Ishikawa (cell line): ENCODE measurements around the gene GRIK2.

ENCODE experiments used
- CEBPB ChIP-seq: IDR thresholded peaks from 2 replicates; pipeline ENCODE4 v1.6.1; 2012
- CREB1 ChIP-seq: IDR thresholded peaks from 2 replicates; pipeline ENCODE4 v1.6.1; 2012; ENCODE audit warnings: low read depth
- EGR1 ChIP-seq: IDR thresholded peaks from 2 replicates; pipeline ENCODE4 v1.6.1; 2012
- EP300 ChIP-seq: IDR thresholded peaks from 2 replicates; pipeline ENCODE4 v1.6.1; 2012; ENCODE audit warnings: borderline replicate concordance
- FOXM1 ChIP-seq: IDR thresholded peaks from 2 replicates; pipeline ENCODE4 v1.6.1; 2012; ENCODE audit warnings: low read depth, borderline replicate concordance
- NFIC ChIP-seq: IDR thresholded peaks from 2 replicates; pipeline ENCODE4 v1.6.1; 2012
- RAD21 ChIP-seq: IDR thresholded peaks from 2 replicates; pipeline ENCODE4 v1.6.1; 2012; ENCODE audit warnings: low read depth
- TAF1 ChIP-seq: IDR thresholded peaks from 2 replicates; pipeline ENCODE4 v1.6.1; 2012; ENCODE audit warnings: low read depth, mild to moderate bottlenecking
- TCF12 ChIP-seq: IDR thresholded peaks from 2 replicates; pipeline ENCODE4 v1.6.1; 2012; ENCODE audit warnings: low read depth
- TEAD4 ChIP-seq: IDR thresholded peaks from 2 replicates; pipeline ENCODE4 v1.6.1; 2012
- YY1 ChIP-seq: IDR thresholded peaks from 2 replicates; pipeline ENCODE4 v1.6.1; 2012; ENCODE audit warnings: low read depth
- ZBTB7A ChIP-seq: IDR thresholded peaks from 2 replicates; pipeline ENCODE4 v1.6.1; 2012; ENCODE audit warnings: low read depth
- TF ChIP-seq, protein P1 (sequence below): IDR thresholded peaks from 2 replicates; pipeline ENCODE4 v1.6.1; 2012; ENCODE audit warnings: low read depth, mild to moderate bottlenecking
- TF ChIP-seq, protein P2 (sequence below): IDR thresholded peaks from 2 replicates; pipeline ENCODE4 v1.6.1; 2012
- TF ChIP-seq, protein P3 (sequence below): IDR thresholded peaks from 2 replicates; pipeline ENCODE4 v1.6.1; 2012

The GRIK2 gene

DNA sequence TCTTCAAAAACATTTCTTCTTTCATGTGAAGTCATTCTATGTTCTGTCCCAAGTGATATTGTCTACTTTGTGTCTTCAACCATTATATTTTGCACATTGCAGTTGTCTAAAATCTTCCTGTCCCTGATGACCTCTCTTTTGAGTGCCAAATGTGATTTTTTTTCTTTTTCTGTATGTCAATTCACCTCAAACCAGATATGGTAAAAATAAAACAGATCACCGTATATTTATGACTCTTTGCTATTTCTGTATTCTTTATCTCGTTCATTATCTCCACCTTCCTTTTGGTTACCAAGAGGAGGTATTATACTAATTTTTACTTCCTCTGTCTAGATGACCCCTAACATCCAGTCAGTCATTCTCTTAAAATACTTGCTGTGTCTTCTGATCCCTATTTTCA, 165.2 kb downstream of the GRIK2 start:
- no peak for TF ChIP-seq FOXM1
- TF ChIP-seq TCF12 = no peak
- TF ChIP-seq YY1 = no peak
- no peak for TF ChIP-seq RAD21
- no peak for TF ChIP-seq TEAD4
- TF ChIP-seq, protein P1, sequence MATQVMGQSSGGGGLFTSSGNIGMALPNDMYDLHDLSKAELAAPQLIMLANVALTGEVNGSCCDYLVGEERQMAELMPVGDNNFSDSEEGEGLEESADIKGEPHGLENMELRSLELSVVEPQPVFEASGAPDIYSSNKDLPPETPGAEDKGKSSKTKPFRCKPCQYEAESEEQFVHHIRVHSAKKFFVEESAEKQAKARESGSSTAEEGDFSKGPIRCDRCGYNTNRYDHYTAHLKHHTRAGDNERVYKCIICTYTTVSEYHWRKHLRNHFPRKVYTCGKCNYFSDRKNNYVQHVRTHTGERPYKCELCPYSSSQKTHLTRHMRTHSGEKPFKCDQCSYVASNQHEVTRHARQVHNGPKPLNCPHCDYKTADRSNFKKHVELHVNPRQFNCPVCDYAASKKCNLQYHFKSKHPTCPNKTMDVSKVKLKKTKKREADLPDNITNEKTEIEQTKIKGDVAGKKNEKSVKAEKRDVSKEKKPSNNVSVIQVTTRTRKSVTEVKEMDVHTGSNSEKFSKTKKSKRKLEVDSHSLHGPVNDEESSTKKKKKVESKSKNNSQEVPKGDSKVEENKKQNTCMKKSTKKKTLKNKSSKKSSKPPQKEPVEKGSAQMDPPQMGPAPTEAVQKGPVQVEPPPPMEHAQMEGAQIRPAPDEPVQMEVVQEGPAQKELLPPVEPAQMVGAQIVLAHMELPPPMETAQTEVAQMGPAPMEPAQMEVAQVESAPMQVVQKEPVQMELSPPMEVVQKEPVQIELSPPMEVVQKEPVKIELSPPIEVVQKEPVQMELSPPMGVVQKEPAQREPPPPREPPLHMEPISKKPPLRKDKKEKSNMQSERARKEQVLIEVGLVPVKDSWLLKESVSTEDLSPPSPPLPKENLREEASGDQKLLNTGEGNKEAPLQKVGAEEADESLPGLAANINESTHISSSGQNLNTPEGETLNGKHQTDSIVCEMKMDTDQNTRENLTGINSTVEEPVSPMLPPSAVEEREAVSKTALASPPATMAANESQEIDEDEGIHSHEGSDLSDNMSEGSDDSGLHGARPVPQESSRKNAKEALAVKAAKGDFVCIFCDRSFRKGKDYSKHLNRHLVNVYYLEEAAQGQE = no peak
- TF ChIP-seq EGR1 = no peak
- no peak for TF ChIP-seq TAF1
- TF ChIP-seq, protein P2, sequence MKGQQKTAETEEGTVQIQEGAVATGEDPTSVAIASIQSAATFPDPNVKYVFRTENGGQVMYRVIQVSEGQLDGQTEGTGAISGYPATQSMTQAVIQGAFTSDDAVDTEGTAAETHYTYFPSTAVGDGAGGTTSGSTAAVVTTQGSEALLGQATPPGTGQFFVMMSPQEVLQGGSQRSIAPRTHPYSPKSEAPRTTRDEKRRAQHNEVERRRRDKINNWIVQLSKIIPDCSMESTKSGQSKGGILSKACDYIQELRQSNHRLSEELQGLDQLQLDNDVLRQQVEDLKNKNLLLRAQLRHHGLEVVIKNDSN = no peak

DNA sequence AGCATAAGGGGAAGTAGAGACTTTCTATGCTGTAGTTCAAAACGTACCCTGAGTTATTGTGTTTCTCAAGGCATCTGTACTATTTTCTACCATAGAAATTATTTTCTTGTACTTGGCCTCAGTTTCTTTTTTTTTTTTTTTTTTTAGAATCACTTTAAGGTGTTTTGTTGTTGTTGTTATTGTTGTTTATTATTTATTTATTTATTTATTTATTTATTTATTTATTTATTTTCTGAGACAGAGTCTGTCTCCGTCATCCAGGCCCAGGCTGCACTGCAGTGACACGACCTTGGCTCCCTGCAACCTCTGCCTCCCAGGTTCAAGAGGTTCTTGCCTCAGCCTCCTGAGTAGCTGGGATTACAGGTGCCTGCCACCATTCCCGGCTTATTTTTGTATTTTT, 179.1 kb downstream of the GRIK2 start:
- no peak for TF ChIP-seq CREB1
- TF ChIP-seq TEAD4 = no peak
- TF ChIP-seq FOXM1 = no peak
- no peak for TF ChIP-seq CEBPB
- TF ChIP-seq YY1 = no peak
- TF ChIP-seq EP300 = no peak
- no peak for TF ChIP-seq RAD21
- TF ChIP-seq TAF1 = no peak
- TF ChIP-seq, protein P3, sequence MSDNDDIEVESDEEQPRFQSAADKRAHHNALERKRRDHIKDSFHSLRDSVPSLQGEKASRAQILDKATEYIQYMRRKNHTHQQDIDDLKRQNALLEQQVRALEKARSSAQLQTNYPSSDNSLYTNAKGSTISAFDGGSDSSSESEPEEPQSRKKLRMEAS = no peak
- no peak for TF ChIP-seq NFIC
- TF ChIP-seq TCF12 = no peak
- TF ChIP-seq ZBTB7A = no peak
- TF ChIP-seq, protein P1 = no peak
- TF ChIP-seq, protein P2 = no peak
- TF ChIP-seq EGR1 = no peak

DNA sequence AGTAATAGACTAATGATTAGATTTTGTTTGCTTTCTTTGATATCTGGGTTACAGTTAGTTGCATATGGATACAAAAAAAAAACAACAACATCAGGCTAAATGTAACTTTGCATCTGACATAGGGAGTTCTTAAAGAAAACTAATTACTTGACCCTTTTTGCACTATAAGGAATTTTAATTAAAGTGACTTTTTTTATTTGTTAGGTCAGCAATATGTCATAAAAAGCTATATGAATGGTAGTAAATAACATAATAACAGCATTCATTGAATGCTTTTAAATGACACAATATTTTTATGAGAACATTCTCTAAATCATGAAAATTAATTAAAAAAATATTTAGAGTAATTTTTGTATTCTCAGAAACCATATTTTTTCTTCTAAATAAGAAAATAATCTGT, 183.6 kb downstream of the GRIK2 start:
- TF ChIP-seq TAF1 = no peak
- TF ChIP-seq, protein P1 = no peak
- no peak for TF ChIP-seq ZBTB7A
- TF ChIP-seq, protein P2 = no peak
- TF ChIP-seq FOXM1 = no peak
- no peak for TF ChIP-seq CEBPB
- TF ChIP-seq, protein P3 = no peak
- no peak for TF ChIP-seq RAD21
- no peak for TF ChIP-seq CREB1
- no peak for TF ChIP-seq TEAD4
- TF ChIP-seq EGR1 = no peak
- TF ChIP-seq EP300 = no peak
- TF ChIP-seq TCF12 = no peak
- no peak for TF ChIP-seq NFIC
- no peak for TF ChIP-seq YY1

DNA sequence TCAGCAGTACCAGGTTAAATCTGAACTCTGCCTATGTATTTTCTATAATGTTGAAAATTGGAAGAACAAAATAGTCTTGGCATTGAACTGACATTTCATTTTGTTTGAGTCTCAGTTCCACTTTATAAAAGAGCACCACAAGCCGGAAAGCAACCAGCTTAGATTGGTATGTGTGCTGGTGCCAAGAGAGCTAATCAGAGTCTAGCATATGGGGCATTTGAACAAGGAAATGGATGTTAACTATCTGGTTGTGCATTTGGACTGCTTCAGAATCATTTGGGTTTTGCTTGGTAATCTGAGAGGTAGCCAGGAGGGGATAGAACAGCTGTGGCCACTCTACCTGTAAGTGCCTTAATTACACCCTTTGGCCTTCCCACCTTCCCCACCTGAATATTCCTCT, 184.8 kb downstream of the GRIK2 start:
- TF ChIP-seq RAD21 = no peak
- no peak for TF ChIP-seq FOXM1
- no peak for TF ChIP-seq CREB1
- TF ChIP-seq, protein P1 = no peak
- TF ChIP-seq CEBPB = no peak
- no peak for TF ChIP-seq EP300
- TF ChIP-seq ZBTB7A = no peak
- TF ChIP-seq TAF1 = no peak
- TF ChIP-seq EGR1 = no peak
- TF ChIP-seq TCF12 = no peak
